GM18508 (cell line): ENCODE measurements around the gene C9orf78.

ENCODE experiments used
- ATAC-seq: cut with Tn5 transposase; IDR thresholded peaks from one replicate; pipeline ENCODE4 v1.9.1; 2021; ENCODE audit warnings: moderate number of reproducible peaks; ENCODE audit not compliant: insufficient read depth, unreplicated experiment

Gene C9orf78

GRCh38 chr9:129848712-129849441 is 13.8 kb upstream of the C9orf78 start:
- no peak for ATAC-seq

- no peak for ATAC-seq
Observed at GRCh38 chr9:129845373-129845772, 10.3 kb upstream of the C9orf78 start.

GRCh38 chr9:129841071-129841470 is 6.0 kb upstream of the C9orf78 start:
- ATAC-seq: no peak

GRCh38 chr9:129840034-129840433 is 5.0 kb upstream of the C9orf78 start:
- no peak for ATAC-seq

GRCh38 chr9:129839324-129840023 is 4.4 kb upstream of the C9orf78 start:
- no peak for ATAC-seq

GRCh38 chr9:129838707-129839259 is 3.7 kb upstream of the C9orf78 start:
- ATAC-seq: no peak

GRCh38 chr9:129836311-129837007 is 1.4 kb upstream of the C9orf78 start:
- ATAC-seq: no peak

- no peak for ATAC-seq
Observed at GRCh38 chr9:129835860-129836223, 767 bp upstream of the C9orf78 start.

GRCh38 chr9:129834489-129835127 is 467 bp downstream of the C9orf78 start:
- no peak for ATAC-seq

GRCh38 chr9:129832982-129833381 is 2.1 kb downstream of the C9orf78 start:
- ATAC-seq: no peak

GRCh38 chr9:129828969-129829368 is 6.1 kb downstream of the C9orf78 start:
- ATAC-seq: no peak

- no peak for ATAC-seq
Observed at GRCh38 chr9:129828051-129828450, 7.0 kb downstream of the C9orf78 start.

GRCh38 chr9:129826759-129827158 is 8.3 kb downstream of the C9orf78 start:
- no peak for ATAC-seq

- ATAC-seq: no peak
Observed at GRCh38 chr9:129826344-129826743, 8.7 kb downstream of the C9orf78 start.

GRCh38 chr9:129823935-129824601 is 11.0 kb downstream of the C9orf78 start, which contains the start of gene TOR1A:
TOR1A (minus strand) TSS chr9:129824136; CDS start chr9:129824085, 51 bp downstream.
- ATAC-seq: no peak

- no peak for ATAC-seq
Observed at GRCh38 chr9:129823542-129823934, 11.5 kb downstream of the C9orf78 start.

GRCh38 chr9:129822898-129823541 is 12.1 kb downstream of the C9orf78 start:
- ATAC-seq: no peak

GRCh38 chr9:129816501-129817435 is 18.3 kb downstream of the C9orf78 start:
- ATAC-seq: no peak
